ENCODE measurements around the gene CCDC158. TPM values are rescaled to one million over a fixed set of nuclear protein-coding genes. Genes with fewer than 3 reads are reported as not detected.

Gene CCDC158
- total and polyA plus RNA-seq, 10 of the 15 experiments (the other 5 are each of a cell fraction or from before 2014, with no cell fraction given) = not detected

DNA sequence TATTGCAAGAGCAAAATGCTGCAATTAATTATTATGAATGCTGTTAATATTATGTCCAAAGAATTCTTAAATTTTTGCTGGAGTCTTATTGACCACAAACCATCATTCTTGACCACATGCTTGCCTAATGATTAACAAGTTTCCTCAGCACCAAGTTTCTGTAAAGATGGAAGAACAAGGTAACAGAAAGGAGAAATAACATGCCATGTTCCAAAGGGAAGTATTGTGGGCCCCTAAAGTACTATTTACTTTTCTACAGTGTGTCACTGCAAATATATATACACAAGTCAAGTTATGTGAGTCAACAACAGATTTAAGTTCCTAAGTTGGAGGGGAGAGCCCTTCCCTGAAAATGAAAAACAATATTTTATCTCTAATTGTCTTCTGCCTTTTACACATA, 148.9 kb downstream of the CCDC158 start:
- Histone ChIP-seq H3K27ac (ENCODE audit: control insufficient read depth, insufficient read depth) (no peak overlapping the region), H3K4me2 (ENCODE audit: control insufficient read depth, insufficient read depth) (no peak overlapping the region), H3K9ac (ENCODE audit: control insufficient read depth, insufficient read depth, low read length) (no peak overlapping the region), H4K20me1 (ENCODE audit: control insufficient read depth, insufficient read depth) (no peaks in the 10 kb centered on the region), H3K4me1 (ENCODE audit: control insufficient read depth, insufficient read depth, low read length) (no peaks in the 10 kb centered on the region), H3K4me3 (no peak overlapping the region), H3K79me2 (ENCODE audit: control insufficient read depth, insufficient read depth, low read length) (no peaks in the 10 kb centered on the region), H3K36me3 (ENCODE audit: control insufficient read depth in 2 of 2, insufficient read depth in 2 of 2, low read length in 1 of 2) (no peaks in the 10 kb centered on the region), H3K9me3 (replicated peaks; ENCODE audit: control insufficient read depth, insufficient read depth, low read length) (no peaks in the 10 kb centered on the region), H3K27me3 (replicated peaks in 1 of 2; ENCODE audit: control insufficient read depth in 2 of 2, insufficient read depth in 2 of 2, low read length in 1 of 2) (peaks cover 0 to 10% of the 10 kb centered on the region in 2 experiments; a peak in 2 of 4 replicates), H2AFZ (ENCODE audit: control insufficient read depth, low read depth, low read length) (no peak overlapping the region)
- POLR2A ChIA-PET = no interaction called here
- TF ChIP-seq CHD4 (IDR thresholded peaks at IDR 0.05) (no peak), HDAC2 (IDR thresholded peaks at IDR 0.05) (no peak), SPI1 (IDR thresholded peaks at IDR 0.05; ENCODE audit: borderline replicate concordance, insufficient read depth, low read depth, low read length) (no peak), PAX8 (IDR thresholded peaks at IDR 0.05) (no peak), CREM (IDR thresholded peaks at IDR 0.05; ENCODE audit: low read depth) (no peak), LARP7 (IDR thresholded peaks at IDR 0.05) (no peak), ZBED1 (IDR thresholded peaks at IDR 0.05; ENCODE audit: borderline replicate concordance) (no peak), BMI1 (IDR thresholded peaks at IDR 0.05; ENCODE audit: borderline replicate concordance) (no peak), YY1 (IDR thresholded peaks at IDR 0.05; ENCODE audit: low read depth, low read length) (no peak), PML (IDR thresholded peaks at IDR 0.05; ENCODE audit: low read length) (no peak), TCF12 (IDR thresholded peaks at IDR 0.05; ENCODE audit: low read depth, low read length) (no peak), ZNF24 (IDR thresholded peaks at IDR 0.05) (no peak), BHLHE40 (IDR thresholded peaks at IDR 0.05; ENCODE audit: borderline replicate concordance in 1 of 2, low read depth in 2 of 2, low read length in 1 of 2) (no peak), POLR2AphosphoS2 (IDR thresholded peaks at IDR 0.05; ENCODE audit: low read depth, low read length) (no peak), POLR2AphosphoS5 (IDR thresholded peaks at IDR 0.05; ENCODE audit: low read length) (no peak), PBX3 (IDR thresholded peaks at IDR 0.05; ENCODE audit: insufficient replicate concordance, low read depth, low read length) (no peak), NFXL1 (IDR thresholded peaks at IDR 0.05; ENCODE audit: borderline replicate concordance) (no peak)
- TF ChIP-seq, protein P1, sequence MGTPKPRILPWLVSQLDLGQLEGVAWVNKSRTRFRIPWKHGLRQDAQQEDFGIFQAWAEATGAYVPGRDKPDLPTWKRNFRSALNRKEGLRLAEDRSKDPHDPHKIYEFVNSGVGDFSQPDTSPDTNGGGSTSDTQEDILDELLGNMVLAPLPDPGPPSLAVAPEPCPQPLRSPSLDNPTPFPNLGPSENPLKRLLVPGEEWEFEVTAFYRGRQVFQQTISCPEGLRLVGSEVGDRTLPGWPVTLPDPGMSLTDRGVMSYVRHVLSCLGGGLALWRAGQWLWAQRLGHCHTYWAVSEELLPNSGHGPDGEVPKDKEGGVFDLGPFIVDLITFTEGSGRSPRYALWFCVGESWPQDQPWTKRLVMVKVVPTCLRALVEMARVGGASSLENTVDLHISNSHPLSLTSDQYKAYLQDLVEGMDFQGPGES (IDR thresholded peaks at IDR 0.05) = no peak
- TF ChIP-seq, protein P2, sequence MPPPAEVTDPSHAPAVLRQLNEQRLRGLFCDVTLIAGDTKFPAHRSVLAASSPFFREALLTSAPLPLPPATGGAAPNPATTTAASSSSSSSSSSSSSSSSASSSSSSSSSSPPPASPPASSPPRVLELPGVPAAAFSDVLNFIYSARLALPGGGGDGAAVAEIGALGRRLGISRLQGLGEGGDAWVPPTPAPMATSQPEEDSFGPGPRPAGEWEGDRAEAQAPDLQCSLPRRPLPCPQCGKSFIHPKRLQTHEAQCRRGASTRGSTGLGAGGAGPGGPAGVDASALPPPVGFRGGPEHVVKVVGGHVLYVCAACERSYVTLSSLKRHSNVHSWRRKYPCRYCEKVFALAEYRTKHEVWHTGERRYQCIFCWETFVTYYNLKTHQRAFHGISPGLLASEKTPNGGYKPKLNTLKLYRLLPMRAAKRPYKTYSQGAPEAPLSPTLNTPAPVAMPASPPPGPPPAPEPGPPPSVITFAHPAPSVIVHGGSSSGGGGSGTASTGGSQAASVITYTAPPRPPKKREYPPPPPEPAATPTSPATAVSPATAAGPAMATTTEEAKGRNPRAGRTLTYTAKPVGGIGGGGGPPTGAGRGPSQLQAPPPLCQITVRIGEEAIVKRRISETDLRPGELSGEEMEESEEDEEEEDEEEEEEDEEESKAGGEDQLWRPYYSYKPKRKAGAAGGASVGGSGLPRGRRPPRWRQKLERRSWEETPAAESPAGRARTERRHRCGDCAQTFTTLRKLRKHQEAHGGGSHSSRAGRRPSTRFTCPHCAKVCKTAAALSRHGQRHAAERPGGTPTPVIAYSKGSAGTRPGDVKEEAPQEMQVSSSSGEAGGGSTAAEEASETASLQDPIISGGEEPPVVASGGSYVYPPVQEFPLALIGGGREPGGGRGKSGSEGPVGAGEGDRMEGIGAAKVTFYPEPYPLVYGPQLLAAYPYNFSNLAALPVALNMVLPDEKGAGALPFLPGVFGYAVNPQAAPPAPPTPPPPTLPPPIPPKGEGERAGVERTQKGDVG (CRISPR knock-in tag; IDR thresholded peaks at IDR 0.05) = no peak
- TF ChIP-seq, protein P3, sequence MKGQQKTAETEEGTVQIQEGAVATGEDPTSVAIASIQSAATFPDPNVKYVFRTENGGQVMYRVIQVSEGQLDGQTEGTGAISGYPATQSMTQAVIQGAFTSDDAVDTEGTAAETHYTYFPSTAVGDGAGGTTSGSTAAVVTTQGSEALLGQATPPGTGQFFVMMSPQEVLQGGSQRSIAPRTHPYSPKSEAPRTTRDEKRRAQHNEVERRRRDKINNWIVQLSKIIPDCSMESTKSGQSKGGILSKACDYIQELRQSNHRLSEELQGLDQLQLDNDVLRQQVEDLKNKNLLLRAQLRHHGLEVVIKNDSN (IDR thresholded peaks at IDR 0.05; ENCODE audit: borderline replicate concordance, extremely low read length, insufficient read depth, low read depth, low read length) = no peak
- DNase-seq (ENCODE audit: low read depth, low spot score) (no peak), ATAC-seq (no peak), FAIRE-seq (no peak)
- RAD21 ChIA-PET (ENCODE audit: unreplicated experiment) = no interaction called here
- SMC1A ChIA-PET (ENCODE audit: uncharacterized antibody, unreplicated experiment) = no interaction called here
- CTCF ChIA-PET = no interaction called here
- BruUV-seq (replicated peaks) = no TSS peak
- in situ Hi-C loops (cut with MboI) (no loop called here), intact Hi-C loops (cut with micrococcal nuclease; ENCODE audit: unreplicated experiment) (no loop called here)

Measured in GM12878 (cell line).